Heart left ventricle (tissue), 16 donors: ENCODE measurements around the gene KCNE4. TPM values are rescaled to one million over a fixed set of nuclear protein-coding genes. Genes with fewer than 3 reads are reported as not detected.

ENCODE experiments used
- ATAC-seq, 4 donors: fragments of 200-7000 bp; cut with Tn5 transposase; one replicate each; pipeline ENCODE4 v1.9.1; 2020 to 2022; ENCODE audit warnings: moderate library complexity in 4 of 4, mild to moderate bottlenecking in 3 of 4, moderate number of reproducible peaks in 1 of 4
- DNase-seq, 5 donors: peaks; one replicate each; pipeline ENCODE4 v3.0.0-alpha.2; 2020
- H3K27ac ChIP-seq, 12 donors: fragments of 200-600 bp; sonication (generic) in 4 of 12; one replicate each; pipeline versions ENCODE4 v1.5.0 to v1.8.0; 2016 to 2022; ENCODE audit warnings: mild to moderate bottlenecking in 2 of 12
- H3K27me3 ChIP-seq, 9 donors: fragments of 200-600 bp; sonication (generic) in 2 of 9; one replicate each; pipeline versions ENCODE4 v1.5.1 to v1.8.0; 2016 to 2022; ENCODE audit warnings: mild to moderate bottlenecking in 3 of 9
- H3K36me3 ChIP-seq, 9 donors: fragments of 200-600 bp; sonication (generic) in 2 of 9; one replicate each; pipeline versions ENCODE4 v1.5.0 to v1.8.0; 2018 to 2022; ENCODE audit warnings: mild to moderate bottlenecking in 2 of 9
- H3K4me1 ChIP-seq, 12 donors: fragments of 200-600 bp; sonication (generic) in 4 of 12; one replicate each; pipeline versions ENCODE4 v1.5.0 to v1.8.0; 2016 to 2022; ENCODE audit warnings: mild to moderate bottlenecking in 3 of 12
- H3K4me3 ChIP-seq, 12 donors: fragments of 200-600 bp; sonication (generic) in 4 of 12; one replicate each; pipeline versions ENCODE4 v1.5.0 to v1.8.0; 2017 to 2022; ENCODE audit warnings: mild to moderate bottlenecking in 9 of 12, moderate library complexity in 4 of 12
- H3K9me3 ChIP-seq, 12 donors: fragments of 200-600 bp; sonication (generic) in 4 of 12; one replicate each; pipeline versions ENCODE4 v1.5.0 to v1.8.0; 2016 to 2022; ENCODE audit warnings: mild to moderate bottlenecking in 1 of 12
- CTCF ChIP-seq, 12 donors: fragments of 200-600 bp; sonication (generic) in 4 of 12; IDR thresholded peaks; one replicate each; pipeline versions ENCODE4 v1.5.0 to v1.8.0; 2018 to 2022; ENCODE audit warnings: antibody characterized with exemption in 12 of 12, mild to moderate bottlenecking in 5 of 12
- POLR2A ChIP-seq, 2 donors: fragments of 450-650 bp; IDR thresholded peaks; one replicate each; pipeline ENCODE4 v1.6.1; 2017; ENCODE audit warnings: antibody characterized with exemption in 2 of 2, mild to moderate bottlenecking in 2 of 2, moderate library complexity in 2 of 2
- WGBS, 4 donors: extraction: QIAGEN DNeasy Blood & Tissue Kit in 2 of 4; methylation state at CpG; one replicate each; pipeline versions ENCODE4 v1.1.5 to v1.1.7; 2013 to 2018; 5-methylcytosine and 5-hydroxymethylcytosine counted together
- intact Hi-C, 10 donors: fragments of 100-400 bp; cut with DNase I; formaldehyde crosslinking; loops; one replicate each; pipeline versions ENCODE4 v1.11.1 to v1.14.2; 2022
- polyA plus RNA-seq, 2 donors: library from polyadenylated mRNA; stranded (reverse); fragments of 200-250 nt; gene quantifications; one replicate each; pipeline ENCODE4 v1.2.3, GENCODE V29; 2013
- total RNA-seq, 9 donors: library from RNA; depleted of rRNA in 2 of 9; stranded (reverse); fragments of >200 nt in 2 of 9; fragmentation: NEBNext Ultra II Directional in 3 of 9; extraction: Animal tissue kit (Norgen Biotek cat#: 25700) in 3 of 9; gene quantifications; one replicate each; pipeline versions ENCODE4 v1.1.0 to v1.2.4, GENCODE V29; 2016 to 2023
- donor health status: ischemic (EF 13 %, LVEDD 7.1; RV severe dilation, severe dysfunction).
- donor health status: healthy with polysubstance abuse.
- donor health status: DM: no; HTN: yes; CAD: no.
- donor health status: DM: no; HTN: no; CAD: no.
- donor health status: ischemic (EF 25% LVEDD 6.9; RV normal size, moderate dysfunction).
- donor health status: ischemic (EF 25% LVEDD 5.7; RV mildly dilated, moderate dysfunction).
- donor health status: healthy.
- donor health status: DM: yes; HTN: yes; CAD: no.
- donor health status: ischemic (EF 35%, LVEDD 5.7; RV mildly dilated, moderate dysfunction).
- donor health status: nonischemic (EF 11% LVEDD 7.7; RV severe dilation, severe dysfunction).
- donor health status: DM: yes; HTN: yes; CAD: no.
- donor health status: PGD.
- donor health status: ischemic (EF 29% LVEDD 5.4; RV normal size, mild dysfunction).
- donor health status: nonischemic (EF 23%, LVEDD 6.1; RV moderate dilation, normal function).

Gene KCNE4
- total and polyA plus RNA-seq, 11 donors: 0.69 to 3.7 (median 1.6) TPM

DNA sequence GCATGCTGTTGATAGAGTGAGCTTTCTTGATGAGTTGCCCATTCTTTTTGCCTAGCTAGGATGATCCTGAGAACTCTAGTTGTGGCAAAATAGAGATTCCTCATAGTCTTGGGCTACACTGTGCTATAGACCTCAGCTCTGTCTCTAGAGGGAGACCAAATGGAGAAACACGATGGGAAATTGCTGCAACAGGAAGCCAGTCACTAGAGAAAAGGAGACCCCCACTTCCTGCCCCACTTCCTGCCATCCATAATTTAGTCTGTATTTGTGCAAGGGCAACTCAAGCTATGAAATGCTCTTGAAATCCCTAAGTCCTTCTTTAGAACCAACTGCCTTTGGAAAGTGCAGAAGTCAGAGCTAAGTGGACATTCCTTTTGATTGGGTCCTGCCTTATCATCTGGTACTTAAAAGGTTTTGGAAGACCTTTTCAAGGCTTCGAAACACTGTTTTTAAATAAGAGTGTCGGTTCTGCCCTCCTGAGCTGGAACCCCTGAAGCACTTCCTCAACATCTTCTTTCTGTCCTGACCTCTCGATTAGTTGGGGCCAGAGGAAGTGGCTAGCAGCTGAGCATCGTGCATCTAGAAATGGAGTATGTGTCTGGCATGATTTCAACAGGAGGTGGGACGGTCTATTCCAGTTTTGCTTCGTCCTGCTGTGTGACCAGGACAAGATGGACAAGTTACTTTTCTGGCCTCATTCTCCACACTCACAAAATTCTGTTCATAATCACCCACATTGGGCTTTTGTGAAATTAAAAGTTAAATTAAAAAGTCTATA lies 8.6 kb upstream of the KCNE4 start:
- peaks cover 0 to 26% (median 9%) of the 10 kb centered on the region in 12 donors for H3K4me1 ChIP-seq
- DNase-seq (no peak), ATAC-seq (no peak)
- TF ChIP-seq CTCF (IDR thresholded peaks at IDR 0.05): no peak
- TF ChIP-seq POLR2A (IDR thresholded peaks at IDR 0.05): no peak
- H3K27ac ChIP-seq: peak overlapping the region in 3 of 12 donors; percentile 9 to 36 (median 25)
- H3K27me3 ChIP-seq: no peaks in the 10 kb centered on the region
- no peak overlapping the region for H3K4me3 ChIP-seq
- no peaks in the 10 kb centered on the region for H3K36me3 ChIP-seq
- intact Hi-C loops: loop anchor here in 3 of 10 donors (5.0 to 10.0 kb wide), 3 partner anchors 36 to 49 kb away; no protein-coding TSS in a partner anchor
- WGBS, 4 donors: 45 to 51% (median 46%) methylated on average over 7 of the region's 7 CpGs
- no peaks in the 10 kb centered on the region for H3K9me3 ChIP-seq

- 92 to 95% (median 93%) methylated on average over 8 to 12 of the region's 12 CpGs for WGBS, 4 donors
- H3K27me3 ChIP-seq: no peaks in the 10 kb centered on the region
- H3K27ac ChIP-seq: peak overlapping the region in 2 of 12 donors; percentile 1 to 4
- no peak for TF ChIP-seq CTCF (IDR thresholded peaks at IDR 0.05)
- TF ChIP-seq POLR2A (IDR thresholded peaks at IDR 0.05): no peak
- intact Hi-C loops: loop anchor here in 3 of 10 donors (5.0 to 10.0 kb wide), 3 partner anchors 37 to 49 kb away; no protein-coding TSS in a partner anchor
- no peaks in the 10 kb centered on the region for H3K9me3 ChIP-seq
- H3K4me1 ChIP-seq: peaks cover 0 to 26% (median 9%) of the 10 kb centered on the region in 12 donors
- no peaks in the 10 kb centered on the region for H3K36me3 ChIP-seq
- no peak overlapping the region for H3K4me3 ChIP-seq
- ATAC-seq (no peak), DNase-seq (no peak)
Observed at GRCh38 chr2:223044092-223044836, 7.7 kb upstream of the KCNE4 start.

GRCh38 chr2:223044916-223045700 lies 6.9 kb upstream of the KCNE4 start:
- H3K27me3 ChIP-seq: no peaks in the 10 kb centered on the region
- whole genome bisulfite sequencing, 4 donors: 94 to 96% (median 94%) methylated on average over 5 of the region's 5 CpGs
- H3K4me3 ChIP-seq: no peak overlapping the region
- H3K4me1 ChIP-seq: peaks cover 0 to 26% (median 9%) of the 10 kb centered on the region in 12 donors
- H3K27ac ChIP-seq: no peak overlapping the region
- H3K36me3 ChIP-seq: no peaks in the 10 kb centered on the region
- DNase-seq (no peak), ATAC-seq (no peak)
- TF ChIP-seq POLR2A (IDR thresholded peaks at IDR 0.05) (no peak), CTCF (IDR thresholded peaks at IDR 0.05) (no peak)
- intact Hi-C loops: loop anchor here in 4 of 10 donors (5.0 to 10.0 kb wide), 4 partner anchors 38 to 53 kb away; no protein-coding TSS in a partner anchor
- no peaks in the 10 kb centered on the region for H3K9me3 ChIP-seq
